Activated CD8-positive, alpha-beta T cell treated with anti-CD3 and anti-CD28 coated beads for 36 hours (primary cell): ENCODE measurements around the gene HTRA3. TPM values are rescaled to one million over a fixed set of nuclear protein-coding genes. Genes with fewer than 3 reads are reported as not detected.

ENCODE experiments used
- ATAC-seq: fragments of 200-7000 bp; cut with Tn5 transposase; one replicate; pipeline ENCODE4 v1.10.0; 2021; ENCODE audit warnings: mild to moderate bottlenecking, moderate library complexity
- CTCF ChIA-PET: fragments of 350-600 bp; sonication (Branson Sonifier 250); formaldehyde crosslinking; loops from one replicate; lab custom pipeline; 2021; ENCODE audit warnings: antibody characterized with exemption; lab: Charles Lee
- POLR2A ChIA-PET: fragments of 350-600 bp; sonication (Branson Sonifier 250); formaldehyde crosslinking; loops from one replicate; lab custom pipeline; 2021; ENCODE audit warnings: antibody characterized with exemption; lab: Charles Lee
- DNase-seq: peaks from one replicate; pipeline ENCODE4 v3.0.0-alpha.2; 2020
- H3K27ac Mint-ChIP-seq: one replicate; pipeline ENCODE4 v1.8.0; 2021; ENCODE audit warnings: mild to moderate bottlenecking, mixed read lengths
- H3K27me3 Mint-ChIP-seq: one replicate; pipeline ENCODE4 v1.8.0; 2021; ENCODE audit warnings: mixed read lengths
- H3K36me3 Mint-ChIP-seq: one replicate; pipeline ENCODE4 v1.8.0; 2021; ENCODE audit warnings: low read depth, mixed read lengths
- H3K4me1 Mint-ChIP-seq: one replicate; pipeline ENCODE4 v1.8.0; 2021; ENCODE audit warnings: low read depth, mixed read lengths
- H3K4me3 Mint-ChIP-seq: one replicate; pipeline ENCODE4 v1.8.0; 2021; ENCODE audit warnings: mild to moderate bottlenecking, moderate library complexity, mixed read lengths
- H3K9me3 Mint-ChIP-seq: one replicate; pipeline ENCODE4 v1.8.0; 2021; ENCODE audit warnings: mixed read lengths
- CTCF ChIP-seq: fragments of 200-600 bp; IDR thresholded peaks from one replicate; pipeline ENCODE4 v1.8.0; 2022; ENCODE audit warnings: antibody characterized with exemption, mild to moderate bottlenecking
- intact Hi-C: fragments of 100-400 bp; cut with micrococcal nuclease; formaldehyde crosslinking; loops from one replicate; pipeline ENCODE4 v1.10.0; 2022
- total RNA-seq, 2 experiments: library from RNA; stranded (reverse); gene quantifications; one replicate each; pipeline ENCODE4 v1.2.3, GENCODE V29; 2021

HTRA3 gene
- total RNA-seq, 2 experiments from 2014 or later = 0.11 TPM; not detected in 1

DNA sequence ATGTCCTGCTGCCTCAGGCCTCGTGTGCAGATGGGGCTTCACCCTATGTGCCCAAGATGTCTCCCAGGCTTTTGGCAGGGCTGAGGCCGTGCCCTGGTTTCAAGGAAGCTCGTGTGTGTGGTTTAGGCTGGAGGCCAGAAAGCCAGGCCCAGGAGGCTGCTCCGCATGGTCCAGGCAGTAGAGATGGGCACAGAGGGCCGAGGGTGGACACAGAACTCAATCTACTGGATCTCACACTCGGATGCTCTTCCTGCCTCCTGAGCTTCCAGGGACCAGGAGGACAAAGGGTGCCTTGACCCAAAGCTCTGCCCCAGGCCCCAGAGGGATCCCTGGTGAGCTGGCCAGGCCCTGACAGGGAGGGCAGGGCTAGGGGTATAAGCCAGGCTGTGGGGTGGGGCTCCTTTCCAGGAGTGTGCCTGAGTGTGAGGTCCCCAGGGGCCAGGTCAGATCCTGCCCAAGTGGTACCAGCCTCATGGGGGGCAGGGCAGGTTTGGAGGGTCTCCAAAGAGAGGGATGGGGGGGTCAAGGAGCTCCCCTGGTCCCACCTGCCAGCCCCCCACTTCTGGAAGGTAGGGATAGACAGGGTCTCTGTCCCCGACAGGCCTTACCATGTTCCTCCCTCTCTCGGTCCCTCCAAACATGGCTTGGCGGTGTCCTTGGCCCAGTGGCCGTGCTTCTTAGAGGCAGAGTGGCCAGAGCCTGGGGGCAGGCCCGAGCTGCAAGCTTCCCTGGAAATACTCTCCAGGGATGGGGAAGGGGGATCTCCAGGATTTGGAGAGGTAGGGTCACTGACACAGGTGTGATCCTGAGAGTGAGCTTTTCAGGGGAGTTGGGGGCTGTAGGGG lies 23.8 kb downstream of the HTRA3 start:
- DNase-seq (no peak), ATAC-seq (no peak)
- POLR2A ChIA-PET = no interaction called here

GRCh38 chr4:8294036-8294435 lies 24.5 kb downstream of the HTRA3 start:
- no peaks in the 10 kb centered on the region for H3K27me3 Mint-ChIP-seq
- ChIA-PET POLR2A (no interaction called here), CTCF (no interaction called here)
- no peaks in the 10 kb centered on the region for H3K36me3 Mint-ChIP-seq
- no peak overlapping the region for H3K27ac Mint-ChIP-seq
- intact Hi-C loops = no loop called here
- no peak for DNase-seq
- ATAC-seq = no peak
- H3K4me1 Mint-ChIP-seq = no peaks in the 10 kb centered on the region
- H3K9me3 Mint-ChIP-seq = no peaks in the 10 kb centered on the region
- no peak overlapping the region for H3K4me3 Mint-ChIP-seq
- no peak for TF ChIP-seq CTCF

More for the DNA sequence above, 23.8 kb downstream of the HTRA3 start:
- CTCF ChIA-PET = no interaction called here
- no peak for TF ChIP-seq CTCF
- H3K27ac Mint-ChIP-seq = no peak overlapping the region
- no peak overlapping the region for H3K4me3 Mint-ChIP-seq
- no peaks in the 10 kb centered on the region for H3K9me3 Mint-ChIP-seq
- intact Hi-C loops = no loop called here
- H3K4me1 Mint-ChIP-seq = no peaks in the 10 kb centered on the region
- no peaks in the 10 kb centered on the region for H3K36me3 Mint-ChIP-seq
- no peaks in the 10 kb centered on the region for H3K27me3 Mint-ChIP-seq

- no peak overlapping the region for H3K4me3 Mint-ChIP-seq
These were observed 25.2 kb downstream of the HTRA3 start for GRCh38 chr4:8294775-8295174.

DNA sequence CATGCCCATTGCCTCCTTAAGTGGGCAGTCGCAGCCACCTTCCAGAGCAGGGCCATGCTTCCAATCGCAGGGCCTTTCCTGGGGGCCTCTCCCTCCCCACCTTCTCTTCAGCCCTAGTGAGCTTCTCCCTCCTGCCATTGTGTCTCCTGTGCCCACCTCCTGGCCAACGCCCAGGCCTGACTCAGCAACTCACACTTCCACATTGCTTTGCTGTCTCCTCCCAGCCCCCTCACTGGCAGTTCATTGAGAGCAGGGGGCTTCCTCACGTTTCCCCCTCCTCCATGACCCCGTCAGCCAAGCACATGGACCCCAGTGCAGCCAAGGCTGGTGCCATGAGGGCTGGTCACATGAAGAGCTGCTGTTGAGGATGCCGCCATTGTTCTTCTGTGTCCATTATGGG lies 25.9 kb downstream of the HTRA3 start:
- DNase-seq (no peak), ATAC-seq (no peak)
- Mint-ChIP-seq H3K9me3 (no peaks in the 10 kb centered on the region), H3K36me3 (no peaks in the 10 kb centered on the region), H3K4me1 (no peaks in the 10 kb centered on the region), H3K27ac (no peak overlapping the region), H3K4me3 (no peak overlapping the region), H3K27me3 (no peaks in the 10 kb centered on the region)
- no peak for TF ChIP-seq CTCF
- ChIA-PET POLR2A (no interaction called here), CTCF (interaction anchor here (1.5 kb wide), 1 partner anchor 53 kb away, joined by 3 read pairs; no protein-coding TSS in a partner anchor)
- intact Hi-C loops = no loop called here

More at GRCh38 chr4:8294775-8295174, 25.2 kb downstream of the HTRA3 start:
- TF ChIP-seq CTCF = no peak
- Mint-ChIP-seq H3K36me3 (no peaks in the 10 kb centered on the region), H3K27ac (no peak overlapping the region), H3K4me1 (no peaks in the 10 kb centered on the region), H3K9me3 (no peaks in the 10 kb centered on the region), H3K27me3 (no peaks in the 10 kb centered on the region)
- POLR2A ChIA-PET = no interaction called here
- intact Hi-C loops = no loop called here
- ATAC-seq (no peak), DNase-seq (no peak)
- CTCF ChIA-PET = interaction anchor here (1.5 kb wide), 1 partner anchor 52 kb away, joined by 3 read pairs; no protein-coding TSS in a partner anchor

DNA sequence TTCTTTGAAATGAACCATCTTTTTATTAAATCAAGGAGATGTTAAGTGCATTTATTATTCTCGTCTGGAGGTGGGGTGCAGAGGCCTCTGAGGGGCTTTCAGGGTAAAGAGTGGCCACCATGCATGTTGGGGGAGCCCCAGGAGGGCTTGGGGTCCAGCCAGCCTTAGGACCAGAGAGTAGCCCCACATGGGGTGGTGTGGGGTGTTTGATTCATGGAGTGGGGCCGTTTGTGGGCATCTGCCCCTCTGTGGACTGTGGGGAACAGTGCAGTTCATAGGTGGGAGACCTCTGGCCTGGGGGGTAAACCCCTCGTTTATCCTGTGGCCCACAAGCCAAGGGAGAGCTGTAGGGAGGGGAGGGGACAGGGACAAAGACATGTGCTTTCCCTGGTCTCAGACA lies 26.9 kb downstream of the HTRA3 start:
- CTCF ChIA-PET = interaction anchor here (1.5 kb wide), 1 partner anchor 54 kb away, joined by 3 read pairs; no protein-coding TSS in a partner anchor
- Mint-ChIP-seq H3K9me3 (no peaks in the 10 kb centered on the region), H3K4me3 (no peak overlapping the region), H3K27ac (no peak overlapping the region), H3K4me1 (no peaks in the 10 kb centered on the region), H3K27me3 (no peaks in the 10 kb centered on the region), H3K36me3 (no peaks in the 10 kb centered on the region)
- TF ChIP-seq CTCF = no peak
- intact Hi-C loops = no loop called here
- no peak for DNase-seq
- ATAC-seq = no peak
- POLR2A ChIA-PET = interaction anchor here (1.0 kb wide), 1 partner anchor 12 kb away, joined by 3 read pairs; no protein-coding TSS in a partner anchor
